HG03066 (cell line): Measurements from ENCODE around the gene CPT1B.
"Not testable (repeated sequence)": the region's sequence is repeated elsewhere in the genome, so short reads cannot be mapped to it uniquely, and the experiment has no call there.

ENCODE experiments used
- ATAC-seq: cut with Tn5 transposase; IDR thresholded peaks from one replicate; pipeline ENCODE4 v1.9.1; 2021; ENCODE audit warnings: low read depth; ENCODE audit not compliant: unreplicated experiment

Gene CPT1B

DNA sequence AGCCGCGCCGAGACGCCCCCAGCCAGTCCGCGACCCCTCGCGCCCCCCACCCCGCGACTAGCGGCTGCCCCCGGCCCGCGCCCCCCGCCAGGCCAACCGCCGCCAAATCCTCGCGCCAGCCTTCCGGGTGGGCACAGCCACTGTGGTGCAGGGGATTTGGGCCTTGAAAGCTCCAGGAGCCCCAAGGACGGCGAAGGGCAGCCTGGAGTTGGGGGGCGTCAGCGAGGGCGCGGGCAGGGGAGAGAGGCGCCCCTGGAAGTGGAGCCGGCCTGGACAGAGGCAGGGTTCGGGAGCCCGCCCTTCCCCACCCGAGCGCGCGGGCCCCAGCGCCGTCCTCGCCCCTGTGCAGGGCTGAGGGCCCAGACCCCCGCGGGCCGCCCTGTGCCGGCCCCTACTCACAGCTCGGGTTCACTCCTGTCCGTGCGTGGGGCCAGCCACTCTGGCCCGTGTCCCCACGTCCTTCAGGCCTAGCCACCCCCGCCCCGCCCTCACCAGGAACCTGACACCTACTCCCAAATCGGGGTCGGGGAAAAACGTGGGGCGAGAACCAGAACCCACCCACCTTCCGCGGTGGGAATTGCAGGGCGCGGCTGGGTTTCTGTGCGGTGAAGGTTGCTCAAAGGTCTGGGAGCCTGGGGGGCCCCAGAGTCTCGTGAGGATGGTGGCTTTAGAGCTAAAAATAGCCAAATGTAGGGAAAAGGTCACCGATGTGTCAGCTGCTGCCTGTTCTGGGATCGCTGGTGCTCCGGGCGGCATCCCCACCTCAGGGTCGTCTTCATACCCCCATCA is at the start of gene CPT1B:
Gene CPT1B (minus strand): TSS at position 441 of the 789 bp plus-strand sequence. CDS start 512 bp downstream, outside the sequence.
- ATAC-seq: no peak

- no peak for ATAC-seq
Measured at GRCh38 chr22:50626850-50627641, 48.8 kb upstream of the CPT1B start.

GRCh38 chr22:50626314-50626849 is 48.2 kb upstream of the CPT1B start:
- ATAC-seq: no peak

GRCh38 chr22:50625568-50626313 is 47.5 kb upstream of the CPT1B start:
- ATAC-seq: no peak

DNA sequence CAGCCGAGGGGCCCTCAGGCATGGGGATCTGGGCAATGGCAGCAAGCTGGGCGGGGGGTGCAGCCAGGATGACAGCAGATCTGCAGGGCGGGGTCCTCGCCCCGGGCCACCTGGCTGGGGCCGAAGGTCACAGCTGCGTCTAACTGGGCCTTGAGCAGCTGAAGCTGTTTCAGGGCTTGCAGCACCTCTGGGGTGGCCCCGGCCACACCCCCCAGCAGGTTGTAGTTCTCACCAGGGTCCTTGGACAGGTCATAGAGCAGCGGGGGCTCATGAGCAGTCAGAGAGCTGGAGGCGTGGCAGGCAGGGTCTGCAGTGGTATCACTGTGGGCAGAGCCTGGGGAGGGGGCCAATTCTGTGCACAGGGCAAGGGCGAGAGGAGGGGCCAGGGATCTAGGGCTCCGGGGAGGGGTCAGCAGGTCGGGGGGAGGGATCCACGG is 46.9 kb upstream of the CPT1B start:
- no peak for ATAC-seq

DNA sequence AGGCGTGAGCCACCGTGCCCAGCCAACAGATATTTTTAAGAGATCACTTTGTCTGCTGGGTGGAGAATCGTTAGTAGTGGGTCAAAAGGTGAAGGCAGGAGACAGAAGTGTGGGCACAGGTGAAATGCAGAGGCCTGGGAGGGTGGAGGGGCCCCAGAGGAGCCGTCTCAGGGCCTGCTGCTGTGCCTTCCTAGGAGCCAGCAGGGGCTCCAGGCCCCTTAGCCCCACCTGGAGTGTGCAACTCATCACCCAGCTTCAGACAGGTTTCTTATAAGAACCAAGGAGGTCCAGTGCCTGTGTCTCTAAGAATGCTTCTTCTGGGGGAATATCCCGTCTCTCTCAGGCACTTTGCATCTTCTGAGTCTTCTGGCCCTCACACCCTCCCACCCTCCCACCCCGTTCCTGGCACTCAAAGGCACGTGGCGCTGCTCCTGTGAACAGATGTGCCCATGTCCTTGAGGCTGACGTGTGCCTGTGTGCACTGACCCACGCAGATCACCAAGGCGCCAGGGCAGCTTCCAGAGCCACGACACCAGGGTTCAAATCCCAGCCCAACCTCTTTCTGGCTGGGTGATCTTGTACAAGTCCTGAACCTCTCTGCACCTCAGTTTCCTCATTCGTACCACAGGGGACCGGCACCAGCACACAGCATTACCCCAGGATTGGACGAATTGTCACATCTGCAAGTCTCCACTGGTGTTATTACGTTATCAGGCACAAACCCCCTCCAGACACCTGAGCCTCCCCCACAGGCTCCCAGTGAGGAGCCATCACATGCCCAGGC is 46.3 kb upstream of the CPT1B start:
- ATAC-seq: no peak

GRCh38 chr22:50622723-50623327 is 44.6 kb upstream of the CPT1B start:
- no peak for ATAC-seq

DNA sequence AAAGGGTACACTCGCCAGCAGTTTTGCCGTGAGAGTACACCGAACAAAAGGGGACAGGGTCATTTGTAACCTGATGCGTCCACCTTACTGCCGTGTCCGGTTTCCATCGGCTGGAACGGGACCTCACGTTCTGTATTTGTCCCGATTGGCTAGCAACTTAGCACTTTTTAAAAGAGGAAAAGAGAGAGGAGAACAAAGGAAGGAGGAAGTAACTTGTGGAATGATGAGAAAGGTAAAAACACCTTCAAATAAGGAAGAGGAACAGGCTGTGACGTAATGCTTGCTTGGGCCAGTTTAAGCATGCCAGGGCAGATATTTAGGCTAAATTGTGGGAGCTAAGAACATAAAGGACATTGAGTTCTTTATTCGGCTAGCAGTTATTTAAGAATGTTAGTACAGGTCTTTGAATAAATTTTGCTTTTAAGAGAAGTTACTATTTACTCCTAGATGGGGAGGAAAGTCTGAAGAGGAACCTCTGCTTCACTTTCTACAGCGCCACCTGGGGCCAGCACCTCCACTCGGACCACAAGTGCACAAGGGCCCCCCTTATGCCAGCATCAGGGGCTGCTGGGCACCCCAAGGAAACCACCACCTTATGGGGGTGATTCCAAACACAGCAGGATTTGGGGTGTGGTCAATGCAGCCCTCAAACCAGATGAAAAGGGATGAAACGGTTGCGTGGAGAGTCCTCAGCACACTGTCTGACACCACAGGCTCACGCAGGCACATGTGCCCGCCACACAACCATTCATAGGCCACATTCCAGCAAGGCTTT is 43.9 kb upstream of the CPT1B start:
- no peak for ATAC-seq

- ATAC-seq: no peak
Measured at GRCh38 chr22:50621356-50621880, 43.2 kb upstream of the CPT1B start.

GRCh38 chr22:50620593-50621355 is 42.5 kb upstream of the CPT1B start:
- ATAC-seq: no peak

DNA sequence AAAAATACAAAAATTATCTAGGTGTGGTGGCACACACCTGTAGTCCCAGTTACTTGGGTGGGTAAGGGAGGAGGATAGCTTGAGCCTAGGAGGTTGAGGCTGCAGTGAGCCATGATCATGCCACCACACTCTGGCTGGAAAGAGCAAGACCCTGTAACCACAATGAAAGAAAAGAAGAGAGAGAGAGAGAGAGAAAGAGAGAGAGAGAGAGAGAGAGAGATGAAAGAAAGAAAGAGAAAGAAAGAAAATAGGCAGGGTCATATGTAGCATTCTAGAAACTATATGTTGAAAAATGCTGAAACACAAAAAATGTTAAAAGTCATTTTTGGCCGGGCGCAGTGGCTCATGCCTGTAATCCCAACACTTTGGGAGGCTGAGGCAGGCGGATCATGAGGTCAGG is 36.1 kb upstream of the CPT1B start:
- not testable (repeated sequence) for ATAC-seq

DNA sequence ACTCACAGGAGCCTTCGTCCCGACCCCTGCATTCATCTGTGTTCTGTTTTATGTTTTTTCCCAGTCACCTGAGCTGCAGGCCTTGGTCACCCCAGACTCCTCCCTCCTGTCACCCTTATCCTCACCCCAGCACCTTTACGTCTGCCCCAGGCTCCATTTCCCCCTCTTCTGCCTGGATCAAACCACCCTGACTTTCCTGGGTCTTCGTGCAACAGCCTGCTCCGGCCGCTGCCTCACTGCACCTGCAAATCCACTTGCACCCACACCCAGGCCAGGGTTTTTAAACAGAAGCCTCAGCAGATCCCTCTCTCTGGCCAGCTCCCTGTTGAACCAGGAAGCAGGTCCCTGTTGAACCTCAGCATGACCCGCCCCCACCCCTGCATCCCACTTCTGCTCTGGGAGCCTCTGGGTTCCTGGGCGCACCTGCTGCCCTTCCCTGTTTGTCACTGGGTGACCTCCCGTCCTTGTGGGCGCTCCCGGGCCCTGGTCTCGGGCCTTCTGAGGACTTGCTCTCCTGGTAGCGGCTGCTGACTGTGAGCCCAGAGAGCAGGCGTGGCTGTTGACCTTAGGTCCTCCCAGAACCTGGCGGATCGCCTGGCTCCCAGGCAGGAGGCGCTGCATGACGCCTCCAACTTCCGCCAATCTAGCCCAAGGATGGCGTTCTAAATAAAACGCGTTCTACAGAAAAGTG is 35.2 kb upstream of the CPT1B start:
- no peak for ATAC-seq

DNA sequence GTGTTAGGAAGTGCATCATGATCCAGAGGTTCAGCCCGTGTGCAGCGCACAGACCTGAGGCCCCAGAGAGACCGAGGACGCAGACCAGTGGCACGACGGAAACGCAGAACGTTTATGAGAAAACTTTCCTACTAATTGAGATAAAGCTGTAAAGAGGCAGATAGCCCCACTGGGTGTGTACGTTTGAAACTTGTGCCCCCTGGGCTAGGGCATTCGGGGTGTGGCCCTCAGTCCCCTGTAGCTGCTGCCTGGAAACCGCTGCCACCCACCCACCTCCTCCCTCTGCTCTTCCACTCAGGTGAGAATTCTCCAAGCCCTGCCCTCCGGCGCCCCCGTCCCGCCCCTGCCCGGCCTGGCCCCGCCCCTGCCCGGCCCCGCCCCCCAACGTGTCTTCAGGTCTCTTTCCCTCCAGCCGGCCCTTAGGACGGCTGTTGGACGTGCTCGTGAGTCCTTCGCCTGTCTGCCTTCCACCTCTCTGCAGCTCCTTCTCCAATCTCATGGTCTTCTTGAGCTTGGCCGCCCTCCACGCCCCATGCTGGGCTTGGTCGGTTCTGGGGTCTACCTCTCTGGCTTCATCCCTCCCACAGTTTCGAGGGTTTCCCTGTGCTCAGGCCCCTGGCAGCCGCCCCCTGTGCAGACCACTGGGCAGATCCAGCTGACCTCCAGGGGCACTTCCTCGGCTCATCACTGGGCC is 34.4 kb upstream of the CPT1B start:
- no peak for ATAC-seq

DNA sequence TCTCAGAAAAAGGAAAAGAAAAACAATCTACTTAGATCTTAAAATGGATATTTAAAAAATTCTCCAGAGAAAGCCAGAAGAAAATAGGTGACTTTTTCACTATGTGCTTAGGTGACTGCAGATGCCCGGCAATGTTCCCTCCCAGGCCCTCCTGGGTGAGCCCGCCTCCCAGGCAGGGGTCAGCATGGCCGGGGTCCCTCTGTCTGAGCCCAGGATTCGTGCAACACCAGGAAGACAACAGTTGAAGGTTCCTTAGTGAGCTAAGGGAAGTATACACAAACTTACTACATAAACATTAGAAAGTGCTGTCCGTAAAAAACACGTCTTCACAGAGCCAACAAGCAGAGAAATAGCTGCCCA is 33.9 kb upstream of the CPT1B start:
- ATAC-seq: no peak

DNA sequence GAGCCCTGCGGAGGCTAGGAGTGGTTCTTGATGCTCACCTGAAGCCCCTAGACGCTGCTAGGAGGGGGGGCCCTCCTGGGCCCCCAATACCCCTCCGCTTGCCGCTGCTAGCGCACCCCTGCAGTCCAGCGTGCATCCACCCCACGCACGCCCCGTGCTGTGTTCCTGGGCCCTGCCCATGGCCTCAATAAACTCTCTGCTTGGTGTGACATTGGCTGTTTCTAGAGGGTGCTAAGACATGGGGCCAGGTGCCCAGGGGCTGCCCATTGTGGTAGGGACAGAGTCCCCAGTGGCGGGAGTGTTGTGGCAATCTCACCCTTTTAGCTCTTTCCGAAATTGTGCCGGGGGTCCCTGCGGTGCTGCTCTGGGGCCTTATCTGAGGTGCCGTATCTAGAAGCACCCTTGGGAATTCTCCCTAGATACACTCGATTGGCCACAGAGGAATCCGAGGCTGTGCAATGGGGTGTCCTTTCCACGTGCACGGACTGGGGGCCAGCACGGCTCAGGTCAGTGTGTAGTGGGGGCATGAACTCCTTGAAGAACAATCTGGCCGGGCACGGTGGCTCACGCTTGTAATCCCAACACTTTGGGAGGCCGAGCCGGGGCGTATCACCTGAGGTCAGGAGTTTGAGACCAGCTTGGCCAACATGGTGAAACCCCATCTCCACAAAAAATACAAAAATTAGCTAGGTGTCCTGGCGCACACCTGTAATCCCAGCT is 33.3 kb upstream of the CPT1B start:
- ATAC-seq: no peak

GRCh38 chr22:50610581-50610980 is 32.4 kb upstream of the CPT1B start:
- ATAC-seq: no peak
